Karpas-422 (cell line): ENCODE measurements around the gene HSP90AB1. TPM values are rescaled to one million over a fixed set of nuclear protein-coding genes. Genes with fewer than 3 reads are reported as not detected.

Source experiments
- DNase-seq: peaks from one replicate; pipeline ENCODE4 v3.0.0-alpha.2; 2015
- H2AFZ ChIP-seq: fragments of 200-600 bp; sonication (generic); 2 replicates; pipeline ENCODE4 v1.6.1; 2014; ENCODE audit warnings: antibody characterized with exemption, low read length, mixed read lengths
- H3K27ac ChIP-seq: fragments of 200-600 bp; sonication (generic); 2 replicates; pipeline ENCODE4 v1.5.1; 2014; ENCODE audit warnings: mild to moderate bottlenecking, low read length, moderate library complexity
- H3K27me3 ChIP-seq: fragments of 200-600 bp; sonication (generic); 2 replicates; pipeline ENCODE4 v1.6.1; 2014; ENCODE audit warnings: low read length, mixed read lengths
- H3K36me3 ChIP-seq: fragments of 200-600 bp; sonication (generic); 2 replicates; pipeline ENCODE4 v1.6.1; 2014; ENCODE audit warnings: low read length, mixed read lengths; ENCODE audit not compliant: insufficient read depth
- H3K4me1 ChIP-seq: fragments of 200-600 bp; sonication (generic); 2 replicates; pipeline ENCODE4 v1.6.1; 2014; ENCODE audit warnings: mild to moderate bottlenecking, low read length, mixed read lengths
- H3K4me2 ChIP-seq: fragments of 200-600 bp; sonication (generic); 2 replicates; pipeline ENCODE4 v1.6.1; 2014; ENCODE audit warnings: low read length, low read depth, mild to moderate bottlenecking; ENCODE audit not compliant: poor library complexity, severe bottlenecking
- H3K4me3 ChIP-seq: fragments of 200-600 bp; sonication (generic); 2 replicates; pipeline ENCODE4 v1.5.1; 2014; ENCODE audit warnings: mild to moderate bottlenecking, antibody characterized with exemption, low read length, mixed read lengths
- H3K79me2 ChIP-seq: fragments of 200-600 bp; sonication (generic); 2 replicates; pipeline ENCODE4 v1.6.1; 2014; ENCODE audit warnings: mild to moderate bottlenecking, low read length, mixed read lengths
- H3K9ac ChIP-seq: fragments of 200-600 bp; sonication (generic); 2 replicates; pipeline ENCODE4 v1.6.0; 2014; ENCODE audit warnings: low read length
- H3K9me2 ChIP-seq: fragments of 200-600 bp; sonication (generic), shearing (Covaris generic); replicated peaks from 2 replicates; pipeline ENCODE4 v1.6.0; 2014; ENCODE audit warnings: mild to moderate bottlenecking, low read length, moderate library complexity; ENCODE audit not compliant: insufficient read depth
- H3K9me3 ChIP-seq: fragments of 300-700, 200-600 bp; sonication (generic); 2 replicates; pipeline ENCODE4 v1.6.1; 2014; ENCODE audit warnings: low read length, mixed read lengths
- H4K20me1 ChIP-seq: fragments of 200-600 bp; sonication (generic); 2 replicates; pipeline ENCODE4 v1.6.1; 2014; ENCODE audit warnings: mild to moderate bottlenecking, antibody characterized with exemption, low read length, low read depth; ENCODE audit not compliant: insufficient read depth
- total RNA-seq: library from RNA; depleted of rRNA; stranded (reverse); fragments of >200 nt; shearing (Covaris generic); gene quantifications from 2 replicates; pipeline ENCODE4 v1.2.3, GENCODE V29; 2014; ENCODE audit warnings: low replicate concordance

HSP90AB1 gene
- total RNA-seq, 1 experiment from 2014 or later: 474 TPM

DNA sequence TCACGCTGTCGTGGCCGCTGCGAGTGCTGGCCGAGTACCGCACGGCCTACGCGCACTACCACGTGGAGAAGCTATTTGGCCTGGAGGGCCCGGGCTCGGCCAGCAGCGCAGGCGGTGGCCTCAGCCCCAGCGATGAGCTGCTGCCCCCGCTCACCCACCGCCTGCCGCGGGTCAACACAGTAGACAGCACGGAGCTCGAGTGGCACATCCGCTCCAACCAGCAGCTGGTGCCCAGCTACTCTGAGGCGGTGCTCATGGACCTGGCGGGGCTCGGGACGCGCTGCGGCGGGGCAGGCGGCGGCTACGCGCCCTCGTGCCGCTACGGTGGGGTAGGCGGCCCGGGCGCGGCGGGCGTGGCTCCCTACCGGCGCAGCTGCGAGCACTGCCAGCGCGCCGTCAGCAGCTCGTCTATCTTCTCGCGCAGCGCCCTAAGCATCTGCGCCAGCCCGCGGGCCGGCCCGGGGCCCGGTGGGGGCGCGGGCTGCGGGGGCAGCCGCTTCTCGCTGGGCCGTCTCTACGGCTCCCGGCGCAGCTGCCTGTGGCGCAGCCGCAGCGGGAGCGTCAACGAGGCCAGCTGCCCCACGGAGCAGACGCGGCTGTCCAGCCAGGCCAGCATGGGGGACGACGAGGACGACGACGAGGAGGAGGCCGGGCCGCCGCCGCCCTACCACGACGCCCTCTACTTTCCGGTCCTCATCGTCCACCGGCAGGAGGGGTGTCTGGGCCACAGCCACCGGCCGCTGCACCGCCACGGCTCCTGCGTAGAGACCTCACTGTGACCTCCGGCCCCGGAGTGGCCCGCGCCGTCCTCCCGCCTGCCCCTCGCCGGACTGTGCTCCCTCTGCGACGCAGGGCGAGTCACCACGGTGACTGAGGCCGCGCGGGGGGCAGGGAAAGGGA lies 29.1 kb downstream of the HSP90AB1 start:
- H3K79me2 ChIP-seq: no peaks in the 10 kb centered on the region
- H3K9me3 ChIP-seq: no peaks in the 10 kb centered on the region
- H3K27me3 ChIP-seq: no peaks in the 10 kb centered on the region
- no peak overlapping the region for H3K4me2 ChIP-seq
- H3K27ac ChIP-seq: no peak overlapping the region
- 0 out of 2 replicates have a peak, but pooled peaks cover 2% of the 10 kb centered on the region for H3K4me1 ChIP-seq
- no peak overlapping the region for H2AFZ ChIP-seq
- DNase-seq: no peak
- H3K9ac ChIP-seq: no peak overlapping the region
- no peak overlapping the region for H3K4me3 ChIP-seq
- H4K20me1 ChIP-seq: no peaks in the 10 kb centered on the region
- H3K9me2 ChIP-seq: no peaks in the 10 kb centered on the region
- no peaks in the 10 kb centered on the region for H3K36me3 ChIP-seq

DNA sequence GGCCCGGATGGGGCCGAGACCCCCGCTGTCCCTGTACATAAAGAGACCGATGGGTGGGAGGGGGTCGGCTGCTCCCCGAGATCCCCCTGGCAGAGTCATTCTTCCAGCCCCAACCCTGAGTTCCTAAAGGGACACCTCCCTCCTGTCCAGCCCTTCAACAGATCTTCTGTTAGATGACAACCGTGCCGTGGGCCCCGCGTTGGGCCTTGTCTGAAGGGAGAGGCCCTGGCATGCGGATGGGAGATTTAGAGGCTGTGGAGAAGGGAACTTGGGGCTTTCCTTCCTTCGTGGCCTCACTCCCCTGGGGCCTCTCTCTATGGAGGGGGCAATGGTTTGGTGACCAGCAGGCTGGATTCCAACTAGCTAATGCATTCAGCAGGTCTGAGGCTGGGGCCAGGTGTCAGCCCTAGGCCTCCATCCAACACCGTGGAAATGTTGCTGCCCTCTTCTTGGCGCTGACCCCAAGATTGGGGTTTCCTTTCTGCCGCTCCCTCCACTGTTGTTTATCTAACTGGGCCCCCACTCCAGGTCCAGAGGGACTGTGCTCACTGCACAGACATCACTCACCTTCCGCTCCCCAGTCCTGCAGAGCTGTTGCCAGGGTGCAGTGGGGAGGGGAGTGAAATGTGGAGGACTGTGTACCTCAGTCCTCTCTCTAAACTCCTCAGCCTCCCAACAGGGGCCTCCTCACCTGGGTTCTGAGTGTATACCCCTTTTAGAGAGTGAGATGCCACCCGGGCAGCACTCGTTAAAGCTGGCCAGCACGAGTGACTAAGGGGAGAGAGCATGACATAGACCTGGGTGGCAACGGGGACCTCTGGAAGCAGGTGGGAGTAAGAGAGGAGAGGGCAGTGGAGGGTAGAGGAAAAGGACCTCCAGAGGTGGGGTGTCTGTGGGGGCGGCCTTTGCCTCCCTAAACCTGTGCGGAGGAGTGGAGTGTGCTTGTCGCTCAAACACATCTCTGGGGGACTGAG lies 30.1 kb downstream of the HSP90AB1 start:
- no peak overlapping the region for H2AFZ ChIP-seq
- H3K9me3 ChIP-seq: no peaks in the 10 kb centered on the region
- DNase-seq: no peak
- no peak overlapping the region for H3K4me2 ChIP-seq
- no peaks in the 10 kb centered on the region for H3K4me1 ChIP-seq
- H3K36me3 ChIP-seq: no peaks in the 10 kb centered on the region
- no peaks in the 10 kb centered on the region for H4K20me1 ChIP-seq
- no peak overlapping the region for H3K4me3 ChIP-seq
- H3K27me3 ChIP-seq: no peaks in the 10 kb centered on the region
- no peaks in the 10 kb centered on the region for H3K79me2 ChIP-seq
- H3K9me2 ChIP-seq: no peaks in the 10 kb centered on the region
- no peak overlapping the region for H3K27ac ChIP-seq
- H3K9ac ChIP-seq: no peak overlapping the region

DNA sequence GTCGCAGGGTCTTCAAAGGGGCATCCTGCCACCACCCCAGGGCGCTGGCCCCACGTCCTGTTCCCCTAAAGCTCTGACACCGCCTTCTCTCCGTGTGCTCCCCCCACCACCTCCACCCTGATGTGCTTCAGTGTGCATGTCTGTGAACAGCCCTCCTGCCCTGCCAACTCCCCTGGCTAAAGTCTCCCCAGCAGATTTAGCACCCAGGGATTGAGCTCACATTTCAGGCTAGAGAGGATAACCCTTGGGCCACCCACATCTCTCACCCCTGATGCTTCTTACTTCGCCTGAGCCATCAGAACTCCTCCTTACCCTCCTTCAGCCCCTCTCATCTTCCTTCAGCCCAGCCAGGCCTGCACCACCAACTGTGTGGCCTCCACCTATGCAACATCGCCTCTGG lies 30.9 kb downstream of the HSP90AB1 start:
- Histone ChIP-seq H3K4me3 (no peak overlapping the region), H3K4me1 (no peaks in the 10 kb centered on the region), H3K9ac (no peak overlapping the region), H3K4me2 (no peak overlapping the region), H3K79me2 (no peaks in the 10 kb centered on the region), H3K27me3 (no peaks in the 10 kb centered on the region), H2AFZ (no peak overlapping the region), H3K9me3 (no peaks in the 10 kb centered on the region), H3K9me2 (no peaks in the 10 kb centered on the region), H3K27ac (no peak overlapping the region), H3K36me3 (no peaks in the 10 kb centered on the region), H4K20me1 (no peaks in the 10 kb centered on the region)
- DNase-seq: no peak

DNA sequence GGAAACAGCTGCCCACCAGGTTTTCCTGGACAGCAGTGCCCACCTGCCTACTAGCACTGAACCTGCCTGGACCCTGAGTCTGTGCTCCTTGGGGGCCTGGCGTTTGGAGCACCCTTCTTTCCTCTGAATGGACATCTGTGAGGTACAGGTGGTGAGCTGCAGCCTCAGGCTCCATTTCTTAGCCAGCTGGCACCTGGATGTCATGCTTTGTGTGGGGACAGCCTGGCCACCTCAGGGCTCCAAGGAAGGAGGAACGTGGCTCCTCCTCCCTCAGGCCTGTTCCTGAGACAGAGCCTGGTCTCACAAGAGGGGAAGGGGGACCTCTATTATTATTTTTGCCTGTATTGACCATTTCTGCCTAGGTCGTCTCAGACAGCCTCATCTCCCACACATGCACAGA lies 31.4 kb downstream of the HSP90AB1 start:
- Histone ChIP-seq H3K27me3 (no peaks in the 10 kb centered on the region), H3K9ac (no peak overlapping the region), H3K9me2 (no peaks in the 10 kb centered on the region), H3K27ac (no peak overlapping the region), H3K36me3 (no peaks in the 10 kb centered on the region), H3K4me1 (no peaks in the 10 kb centered on the region), H3K4me2 (no peak overlapping the region), H4K20me1 (no peaks in the 10 kb centered on the region), H3K4me3 (no peak overlapping the region), H2AFZ (no peak overlapping the region), H3K9me3 (no peaks in the 10 kb centered on the region), H3K79me2 (no peaks in the 10 kb centered on the region)
- no peak for DNase-seq

DNA sequence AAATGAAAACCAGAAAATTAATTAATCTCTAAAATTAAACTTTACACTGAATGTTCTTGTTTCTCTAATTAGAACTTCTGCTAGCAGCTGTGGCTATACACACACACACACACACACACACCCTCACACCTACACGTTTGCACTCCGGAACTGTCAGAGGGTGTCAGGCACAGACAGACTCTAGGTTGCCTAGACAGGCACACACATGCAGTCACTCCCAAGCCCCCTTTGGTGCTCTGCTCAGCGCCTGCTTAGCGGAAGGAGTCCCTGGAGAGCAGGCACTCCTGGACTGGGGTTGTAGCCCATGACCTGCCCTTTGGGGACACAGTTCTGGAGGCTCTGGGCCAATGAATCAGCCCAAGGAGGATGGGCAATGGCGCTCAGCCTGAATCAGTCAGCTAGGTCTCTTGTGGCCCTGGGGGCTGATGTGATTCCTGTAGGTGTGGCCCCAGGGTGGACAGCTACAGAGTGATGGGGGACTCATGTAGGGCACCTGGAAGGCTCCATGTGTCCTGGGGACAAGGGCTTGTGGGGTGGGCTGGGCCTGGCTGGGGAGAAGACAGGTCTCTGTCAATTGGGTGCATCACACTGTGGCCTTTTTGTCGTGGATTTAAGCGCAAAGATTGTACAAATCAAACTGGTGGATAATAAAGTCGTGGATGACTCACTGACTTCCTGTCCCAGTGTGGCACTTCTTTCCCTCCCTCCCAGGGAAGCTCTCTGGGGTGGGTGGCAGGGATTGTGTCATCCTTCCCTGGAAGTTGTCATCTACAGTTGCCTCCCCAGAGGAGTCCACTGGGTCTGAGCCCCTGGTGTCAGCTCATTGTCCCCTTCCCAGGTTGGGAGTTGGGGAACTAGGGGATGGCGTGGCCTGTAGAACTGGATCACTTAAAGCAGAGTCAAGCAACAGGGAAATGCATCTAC lies 32.1 kb downstream of the HSP90AB1 start:
- H2AFZ ChIP-seq: no peak overlapping the region
- no peaks in the 10 kb centered on the region for H3K36me3 ChIP-seq
- H3K4me1 ChIP-seq: no peaks in the 10 kb centered on the region
- H3K9me3 ChIP-seq: no peaks in the 10 kb centered on the region
- no peaks in the 10 kb centered on the region for H3K9me2 ChIP-seq
- DNase-seq: no peak
- no peaks in the 10 kb centered on the region for H3K27me3 ChIP-seq
- H3K27ac ChIP-seq: no peak overlapping the region
- H3K9ac ChIP-seq: no peak overlapping the region
- H3K4me3 ChIP-seq: no peak overlapping the region
- no peaks in the 10 kb centered on the region; the same call in 1 of the 2 replicates for H4K20me1 ChIP-seq
- H3K4me2 ChIP-seq: no peak overlapping the region
- no peaks in the 10 kb centered on the region for H3K79me2 ChIP-seq

DNA sequence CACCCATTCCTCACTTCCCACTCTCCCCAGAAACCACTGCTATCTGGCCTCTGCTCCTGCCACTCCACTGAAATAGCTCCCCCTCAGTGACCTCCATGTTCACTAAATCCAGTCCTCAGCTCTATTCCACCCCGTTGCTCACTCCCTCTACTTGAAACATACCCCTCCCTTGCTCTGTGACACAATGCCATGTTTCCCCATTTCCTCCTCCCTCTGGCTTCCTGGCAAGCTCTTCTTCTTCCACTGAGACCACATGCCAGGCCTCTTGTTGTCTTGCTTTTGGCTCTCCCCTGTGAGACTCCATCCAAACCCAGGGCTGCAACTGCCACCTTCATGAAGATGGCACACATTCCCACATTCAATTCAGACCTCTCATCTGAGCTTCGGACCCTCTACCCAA lies 37.2 kb downstream of the HSP90AB1 start:
- no peaks in the 10 kb centered on the region for H3K27me3 ChIP-seq
- H3K36me3 ChIP-seq: no peaks in the 10 kb centered on the region
- no peak overlapping the region for H3K4me3 ChIP-seq
- no peaks in the 10 kb centered on the region for H3K9me3 ChIP-seq
- no peak overlapping the region for H3K27ac ChIP-seq
- H3K4me1 ChIP-seq: no peaks in the 10 kb centered on the region
- H3K9ac ChIP-seq: no peak overlapping the region
- H3K9me2 ChIP-seq: no peaks in the 10 kb centered on the region
- no peaks in the 10 kb centered on the region for H3K79me2 ChIP-seq
- no peak overlapping the region for H3K4me2 ChIP-seq
- no peak for DNase-seq
- no peak overlapping the region for H2AFZ ChIP-seq
- H4K20me1 ChIP-seq: no peaks in the 10 kb centered on the region; the same call in 1 of the 2 replicates

DNA sequence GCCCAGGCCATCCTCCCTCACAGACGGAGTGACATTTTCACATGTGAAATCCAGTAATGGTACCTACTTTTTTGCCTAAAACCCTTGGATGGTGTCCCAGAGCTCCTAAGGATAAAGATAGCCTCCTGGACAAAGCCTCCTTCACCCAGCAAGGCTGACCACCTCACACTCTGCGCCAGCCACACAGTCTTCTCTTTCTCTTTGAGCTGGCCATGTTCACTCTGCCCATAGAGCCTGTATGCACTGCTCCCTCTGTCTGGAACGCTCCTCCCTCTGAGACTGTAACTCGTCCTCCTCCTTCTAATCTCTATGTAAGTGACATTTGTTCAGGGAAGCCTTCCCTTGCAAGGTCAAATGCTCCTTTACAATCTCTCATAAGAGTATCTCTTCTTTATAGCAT lies 38.0 kb downstream of the HSP90AB1 start:
- Histone ChIP-seq H4K20me1 (no peaks in the 10 kb centered on the region; the same call in 1 of the 2 replicates), H3K36me3 (no peaks in the 10 kb centered on the region), H3K27me3 (no peaks in the 10 kb centered on the region), H2AFZ (no peak overlapping the region), H3K9ac (no peak overlapping the region), H3K4me2 (no peak overlapping the region), H3K9me2 (no peaks in the 10 kb centered on the region), H3K4me1 (no peaks in the 10 kb centered on the region), H3K9me3 (no peaks in the 10 kb centered on the region), H3K4me3 (no peak overlapping the region), H3K27ac (no peak overlapping the region), H3K79me2 (no peaks in the 10 kb centered on the region)
- DNase-seq: no peak
